Myometrial cell (primary cell): Measurements from ENCODE around the gene GNE. TPM values are rescaled to one million over a fixed set of nuclear protein-coding genes. Genes with fewer than 3 reads are reported as not detected.

Experiments
- total RNA-seq: library from RNA; depleted of rRNA; stranded (reverse); fragments of >200 nt; gene quantifications from 2 replicates; pipeline ENCODE4 v1.2.3, GENCODE V29; 2015

GNE gene
- 30.0 and 30.8 TPM in 2 replicates for total RNA-seq

GRCh38 chr9:36258208-36258995 is at the start of gene GNE:
TSS of gene GNE (minus strand) at chr9:36258448. CDS start at chr9:36249355, 9,093 bp downstream.

GRCh38 chr9:36190388-36191289 is 67.6 kb downstream of the GNE start, which contains the start of gene CLTA:
TSS of gene CLTA (plus strand) at chr9:36190921. CDS start at chr9:36191057, 136 bp downstream.

GRCh38 chr9:36169166-36169565 is 89.1 kb downstream of the GNE start, which contains the start of gene CCIN:
TSS of gene CCIN (plus strand) at chr9:36169388. CDS start at chr9:36169503, 115 bp downstream.

Other genes starting within 250 kb of the GNE start
- gene RECK, start 221.5 kb downstream of the GNE start, total RNA-seq = 19.0 and 23.7 TPM in 2 replicates
- 17.9 and 29.2 TPM in 2 replicates for gene GLIPR2, start 121.7 kb downstream of the GNE start, total RNA-seq
- gene CCIN, start 89.1 kb downstream of the GNE start, total RNA-seq = 0.71 and 1.2 TPM in 2 replicates
- gene CLTA, start 67.5 kb downstream of the GNE start, total RNA-seq = 247 and 311 TPM in 2 replicates
- gene RNF38, start 141.8 kb upstream of the GNE start, total RNA-seq = 4.9 and 6.2 TPM in 2 replicates